Effector CD4-positive, alpha-beta T cell (primary cell): ENCODE results near the gene LYSET.
"Not testable (repeated sequence)": the region's sequence is repeated elsewhere in the genome, so short reads cannot be mapped to it uniquely, and the experiment has no call there.

Source experiments
- DNase-seq: peaks from one replicate; pipeline ENCODE4 v3.0.0-alpha.2; 2020
- total RNA-seq: gene quantifications from one replicate; lab custom pipeline; 2026; lab: John Stamatoyannopoulos, UW

The LYSET gene
- 6.4 reads per million, percentile 24 among the genes with 10 or more reads in this experiment for total RNA-seq

GRCh38 chr14:93184391-93185348, at the start of gene LYSET, which contains the start of gene MOAP1:
Gene LYSET, plus strand, starts transcription at chr14:93185317. Its CDS starts 89 bp downstream, at chr14:93185406.
Gene MOAP1, minus strand, starts transcription at chr14:93184897. Its CDS starts 655 bp downstream, at chr14:93184242.
- peak; percentile 89 for DNase-seq

DNA sequence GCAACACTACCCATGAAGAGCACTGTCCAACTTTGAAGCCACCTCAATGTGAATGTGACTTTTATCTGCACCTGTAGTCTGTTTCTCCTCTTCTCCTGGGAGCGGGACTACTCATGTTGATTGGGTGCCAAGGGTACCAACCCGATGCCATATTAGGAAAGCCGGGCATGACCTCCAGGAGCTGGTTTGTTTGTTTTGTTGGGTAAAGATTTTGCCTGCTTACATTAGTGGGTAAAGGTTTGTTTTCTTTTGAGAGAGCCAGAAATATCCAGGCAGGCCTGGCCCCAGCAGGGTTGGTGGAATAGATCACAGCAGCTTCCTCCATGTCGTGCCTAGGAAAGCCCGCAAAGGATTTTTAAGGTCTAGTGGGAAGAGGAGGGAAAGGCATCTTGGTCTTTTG, 49.7 kb upstream of the LYSET start:
- DNase-seq = no peak

GRCh38 chr14:93136009-93136408, 49.1 kb upstream of the LYSET start:
- DNase-seq = no peak

- DNase-seq = not testable (repeated sequence)
Measured at GRCh38 chr14:93136508-93136907, 48.6 kb upstream of the LYSET start.

DNA sequence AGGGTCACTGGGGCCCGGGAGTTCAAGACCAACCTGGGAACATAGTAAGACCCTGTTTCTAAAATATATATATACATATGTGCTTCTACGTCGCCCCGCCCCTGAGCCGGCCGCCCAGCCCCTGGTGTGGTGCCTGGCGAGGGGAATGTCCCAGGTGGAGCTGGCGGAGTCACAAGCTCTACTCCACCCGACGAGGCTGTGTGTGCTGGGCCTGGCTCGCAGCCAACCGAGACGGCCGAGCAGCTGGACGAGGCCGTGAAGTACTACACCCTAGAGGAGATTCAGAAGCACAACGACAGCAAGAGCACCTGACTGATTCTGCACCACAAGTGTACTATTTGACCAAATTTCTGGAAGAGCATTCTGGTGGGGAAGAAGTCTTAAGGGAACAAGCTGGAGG, 47.3 kb upstream of the LYSET start:
- no peak for DNase-seq

GRCh38 chr14:93142854-93143652, 42.1 kb upstream of the LYSET start:
- DNase-seq = no peak

- no peak for DNase-seq
Measured at GRCh38 chr14:93146119-93146518, 39.0 kb upstream of the LYSET start.

- no peak for DNase-seq
Measured at GRCh38 chr14:93148979-93149378, 36.1 kb upstream of the LYSET start.

DNA sequence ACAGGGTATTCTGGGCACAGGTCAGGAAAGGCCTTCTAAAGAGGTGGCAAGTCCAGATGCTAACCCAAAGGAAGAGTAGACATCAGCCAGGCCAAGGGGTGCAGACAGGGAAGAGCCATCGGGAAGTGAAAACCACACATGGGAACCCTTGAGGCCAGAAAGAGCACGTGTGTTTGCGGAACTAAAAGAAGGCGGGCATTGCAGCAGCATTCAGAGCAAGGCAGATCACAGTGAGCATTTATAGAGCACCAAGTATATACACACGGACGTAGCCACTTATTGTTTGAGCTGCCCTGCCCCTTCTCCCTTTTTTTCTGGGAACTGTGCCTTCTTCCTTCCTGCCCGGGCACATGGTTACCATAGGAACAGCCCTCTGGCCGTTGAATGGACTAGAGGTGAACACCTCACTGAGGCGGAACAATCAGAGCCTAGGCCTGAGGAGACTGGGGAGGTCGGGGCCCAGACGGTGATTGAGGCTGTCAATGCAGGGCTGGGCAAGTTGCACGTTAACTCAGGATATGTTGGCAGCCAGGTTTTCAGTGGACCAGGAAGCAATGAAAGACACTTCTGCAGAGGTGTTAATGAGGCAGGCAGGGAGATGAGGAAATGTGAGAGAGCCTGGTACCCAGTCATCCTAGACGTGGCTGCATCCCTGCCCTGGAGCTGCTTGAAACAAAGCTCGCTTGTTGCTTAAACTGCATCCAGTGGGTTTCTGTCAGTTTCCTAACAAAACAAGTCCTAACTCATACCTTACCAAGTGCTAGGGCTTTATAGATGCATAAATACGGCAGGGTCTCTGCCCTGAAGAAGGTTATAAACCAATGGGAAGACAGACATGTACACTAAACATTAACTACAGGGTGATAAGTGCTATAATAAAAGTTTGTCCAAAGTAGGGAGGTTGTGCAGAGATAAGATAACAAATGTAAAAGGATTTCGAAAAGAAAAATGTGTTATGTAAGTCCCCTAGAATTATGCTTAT, 34.6 kb upstream of the LYSET start:
- no peak for DNase-seq

DNA sequence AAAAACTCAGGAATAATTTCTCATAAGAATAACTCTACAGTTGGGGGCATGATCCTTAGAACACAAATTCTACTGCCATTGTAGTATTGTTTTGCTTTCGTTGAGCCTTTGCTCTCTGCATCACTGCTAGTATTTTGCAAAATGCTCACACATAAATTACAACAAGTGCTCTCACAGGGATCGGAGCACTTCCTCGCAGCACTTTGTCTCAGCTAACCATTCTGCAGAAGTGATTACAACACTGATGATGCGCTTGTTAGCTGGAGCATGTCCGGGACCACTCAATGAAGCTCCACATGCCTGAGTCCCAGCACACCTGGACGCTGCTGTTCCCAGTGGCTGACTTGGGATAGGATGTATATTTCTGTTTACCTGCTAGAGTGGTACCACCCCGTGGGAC, 32.0 kb upstream of the LYSET start:
- DNase-seq = no peak

- no peak for DNase-seq
Measured at GRCh38 chr14:93155667-93156066, 29.4 kb upstream of the LYSET start.

GRCh38 chr14:93156693-93157369, 28.3 kb upstream of the LYSET start:
- DNase-seq = no peak

- DNase-seq = not testable (repeated sequence)
Measured at GRCh38 chr14:93158349-93158748, 26.8 kb upstream of the LYSET start.

GRCh38 chr14:93159625-93160352, 25.3 kb upstream of the LYSET start:
- DNase-seq = not testable (repeated sequence)

- no peak for DNase-seq
Measured at GRCh38 chr14:93160353-93160801, 24.7 kb upstream of the LYSET start.

DNA sequence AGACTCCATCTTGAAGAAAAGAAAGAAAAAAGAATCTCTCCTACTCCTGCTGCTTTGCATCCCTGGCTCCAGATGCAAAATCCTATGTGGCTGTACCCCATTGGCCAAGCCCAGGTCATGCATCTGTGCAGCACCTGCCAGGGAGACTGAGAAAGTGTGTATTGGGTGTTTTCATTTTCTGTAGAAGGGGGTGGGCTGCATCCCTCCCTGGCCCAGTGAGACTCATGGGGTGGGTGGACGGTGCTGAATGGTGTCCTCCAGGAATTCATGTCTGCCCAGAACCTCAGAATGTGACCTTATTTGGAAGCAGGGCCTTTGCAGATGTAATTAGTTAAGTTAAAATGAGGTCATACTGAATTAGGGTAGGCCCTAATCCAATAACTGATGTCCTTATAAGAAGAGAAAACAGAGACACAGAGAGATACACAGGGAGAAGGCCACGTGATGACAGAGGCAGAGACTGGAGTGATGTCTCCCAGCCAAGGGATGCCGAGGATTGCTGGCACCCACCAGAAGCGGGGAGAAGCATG, 23.6 kb upstream of the LYSET start:
- no peak for DNase-seq

GRCh38 chr14:93163564-93163963, 21.6 kb upstream of the LYSET start:
- no peak for DNase-seq

DNA sequence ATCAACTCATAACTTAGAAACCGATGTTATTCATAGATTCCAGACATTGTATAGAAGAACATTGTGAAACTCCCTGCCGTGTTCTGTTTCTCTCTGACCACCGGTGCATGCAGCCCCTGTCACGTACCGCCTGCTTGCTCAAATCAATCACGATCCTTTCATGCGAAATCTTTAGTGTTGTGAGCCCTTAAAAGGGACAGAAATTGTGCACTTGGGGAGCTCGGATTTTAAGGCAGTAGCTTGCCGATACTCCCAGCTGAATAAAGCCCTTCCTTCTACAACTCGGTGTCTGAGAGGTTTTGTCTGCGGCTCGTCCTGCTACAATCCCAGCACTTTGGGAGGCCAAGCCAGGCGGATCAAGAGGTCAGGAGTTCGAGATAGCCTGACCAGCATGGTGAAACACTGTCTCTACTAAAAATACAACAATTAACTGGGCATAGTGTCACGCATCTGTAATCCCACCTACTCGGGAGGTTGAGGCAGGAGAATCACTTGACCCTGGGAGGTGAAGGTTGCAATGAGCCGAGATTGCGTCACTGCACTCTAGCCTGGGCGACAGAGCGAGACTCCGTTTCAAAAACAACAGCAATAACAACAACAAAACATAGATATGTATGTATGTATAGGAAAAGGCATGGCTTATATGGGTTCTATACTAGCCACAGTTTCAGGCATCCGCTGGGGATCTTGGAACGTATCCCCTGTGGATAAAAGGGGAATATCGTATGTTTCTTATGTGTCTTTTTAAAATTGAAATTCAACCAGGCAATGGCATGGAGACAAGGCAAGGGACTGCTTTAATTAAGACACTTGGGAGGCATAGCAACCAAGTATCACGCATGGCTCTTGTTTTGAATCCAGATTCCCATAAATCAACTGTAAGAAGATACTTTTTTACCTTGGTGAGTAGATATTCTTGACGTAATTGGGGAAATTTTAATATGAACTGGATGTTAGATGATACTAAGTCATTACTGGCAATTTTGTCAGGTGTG, 19.5 kb upstream of the LYSET start:
- not testable (repeated sequence) for DNase-seq

DNA sequence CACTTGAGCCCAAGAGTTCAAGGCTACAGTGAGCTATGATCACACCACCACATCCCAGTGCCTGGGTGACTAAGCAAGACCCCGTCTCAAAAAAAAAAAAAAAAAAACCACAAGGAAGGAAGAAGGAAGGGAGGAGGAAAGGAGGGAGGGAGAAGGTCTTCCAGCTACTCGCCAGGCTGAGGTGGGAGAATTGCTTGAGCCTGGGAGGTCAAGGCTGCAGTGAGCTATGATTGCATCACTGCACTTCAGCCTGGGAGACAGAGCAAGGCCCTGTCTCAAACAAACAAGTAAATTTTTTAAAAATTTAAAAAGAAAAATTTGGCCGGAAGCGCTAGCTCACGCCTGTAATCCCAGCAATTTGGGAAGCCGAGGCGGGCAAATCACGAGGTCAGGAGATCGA, 16.5 kb upstream of the LYSET start:
- not testable (repeated sequence) for DNase-seq
